IMR-90 (cell line): ENCODE data around the gene PITPNM1. TPM values are rescaled to one million over a fixed set of nuclear protein-coding genes. Genes with fewer than 3 reads are reported as not detected.

Experiments used
- ATAC-seq: fragments of 200-7000 bp; cut with Tn5 transposase; 2 replicates; pipeline ENCODE4 v1.9.1; 2020; ENCODE audit warnings: low read depth, mild to moderate bottlenecking, moderate library complexity
- BruUV-seq: library from RNA; stranded (reverse); fragments of 400-500 nt; replicated peaks from 2 replicates; lab custom pipeline; 2021; lab: Mats Ljungman, UMichigan
- CTCF ChIA-PET: fragments of 300-600 bp; formaldehyde crosslinking; extraction: SDS; loops from one replicate; lab custom pipeline; 2021; ENCODE audit warnings: antibody characterized with exemption; lab: Yijun Ruan, JAX
- POLR2A ChIA-PET: fragments of 300-600 bp; sonication (Branson Sonifier 250); formaldehyde crosslinking; loops from one replicate; lab custom pipeline; 2022; ENCODE audit warnings: antibody characterized with exemption; ENCODE audit not compliant: unreplicated experiment; lab: Charles Lee
- DNase-seq: peaks from one replicate; pipeline ENCODE4 v3.0.0; 2013
- H2AFZ ChIP-seq: replicated peaks from 2 replicates; pipeline ENCODE3; 2013; ENCODE audit warnings: low read length, mild to moderate bottlenecking; ENCODE audit not compliant: poor library complexity
- H2AK5ac ChIP-seq: 2 replicates; pipeline ENCODE4 v1.6.1; 2013; ENCODE audit warnings: low read depth, low read length, inconsistent platforms
- H2AK9ac ChIP-seq: replicated peaks from 2 replicates; pipeline ENCODE3; 2013; ENCODE audit warnings: mild to moderate bottlenecking, low read depth, low read length, moderate library complexity; ENCODE audit not compliant: poor library complexity
- H2BK120ac ChIP-seq: 2 replicates; pipeline ENCODE4 v1.6.1; 2013; ENCODE audit warnings: low read depth, low read length, inconsistent platforms
- H2BK15ac ChIP-seq: 3 replicates; pipeline ENCODE4 v1.6.1; 2013; ENCODE audit warnings: low read depth, low read length, inconsistent platforms
- H2BK20ac ChIP-seq: 2 replicates; pipeline ENCODE4 v1.6.1; 2013; ENCODE audit warnings: low read depth, mild to moderate bottlenecking, inconsistent platforms, low read length, moderate library complexity
- H2BK5ac ChIP-seq: 2 replicates; pipeline ENCODE4 v1.6.1; 2013; ENCODE audit warnings: mild to moderate bottlenecking, low read depth, low read length, inconsistent platforms; ENCODE audit not compliant: poor library complexity, severe bottlenecking
- H3K14ac ChIP-seq: replicated peaks from 2 replicates; pipeline ENCODE4 v1.6.1; 2013; ENCODE audit warnings: low read depth, low read length, inconsistent platforms
- H3K18ac ChIP-seq: 2 replicates; pipeline ENCODE4 v1.6.1; 2013; ENCODE audit warnings: low read depth, low read length, control low read depth
- H3K23ac ChIP-seq: 2 replicates; pipeline ENCODE4 v1.6.1; 2013; ENCODE audit warnings: low read depth, low read length, inconsistent platforms
- H3K27ac ChIP-seq: 2 replicates; pipeline ENCODE4 v1.5.1; 2013; ENCODE audit warnings: mild to moderate bottlenecking, control low read depth, low read length; ENCODE audit not compliant: insufficient read depth
- H3K27me3 ChIP-seq: 2 replicates; pipeline ENCODE4 v1.6.1; 2013; ENCODE audit warnings: low read length; ENCODE audit not compliant: control insufficient read depth, insufficient read depth
- H3K36me3 ChIP-seq: 2 replicates; pipeline ENCODE4 v1.6.1; 2013; ENCODE audit warnings: low read length, mixed read lengths; ENCODE audit not compliant: control insufficient read depth, insufficient read depth
- H3K4ac ChIP-seq: 2 replicates; pipeline ENCODE4 v1.6.1; 2013; ENCODE audit warnings: low read depth, low read length, inconsistent platforms
- H3K4me1 ChIP-seq: 2 replicates; pipeline ENCODE4 v1.6.1; 2013; ENCODE audit warnings: low read length, mixed read lengths; ENCODE audit not compliant: control insufficient read depth, insufficient read depth
- H3K4me2 ChIP-seq: 2 replicates; pipeline ENCODE4 v1.6.1; 2013; ENCODE audit warnings: low read depth, mild to moderate bottlenecking, control low read depth, low read length, moderate library complexity
- H3K4me3 ChIP-seq: 2 replicates; pipeline ENCODE4 v1.5.1; 2013; ENCODE audit warnings: low read depth, mild to moderate bottlenecking, control low read depth, low read length, moderate library complexity; ENCODE audit not compliant: insufficient read depth
- H3K56ac ChIP-seq: 2 replicates; pipeline ENCODE4 v1.6.1; 2013; ENCODE audit warnings: low read length, inconsistent platforms; ENCODE audit not compliant: insufficient read depth; ENCODE audit errors: extremely low read depth
- H3K79me1 ChIP-seq, 2 experiments: 2 replicates each; pipeline ENCODE4 v1.6.1; 2013; ENCODE audit warnings: low read length in 2 of 2, inconsistent platforms in 1 of 2, low read depth in 1 of 2
- H3K9ac ChIP-seq: 2 replicates; pipeline ENCODE4 v1.6.1; 2013; ENCODE audit warnings: low read depth, low read length, control low read depth
- H3K9me1 ChIP-seq: 2 replicates; pipeline ENCODE4 v1.6.1; 2013; ENCODE audit warnings: low read length, inconsistent platforms; ENCODE audit not compliant: insufficient read depth
- H3K9me3 ChIP-seq: 2 replicates; pipeline ENCODE4 v1.6.1; 2013; ENCODE audit warnings: low read length; ENCODE audit not compliant: control insufficient read depth, insufficient read depth
- H4K20me1 ChIP-seq: 2 replicates; pipeline ENCODE4 v1.6.1; 2013; ENCODE audit warnings: low read length, inconsistent platforms; ENCODE audit not compliant: insufficient read depth
- H4K5ac ChIP-seq: 2 replicates; pipeline ENCODE4 v1.6.1; 2013; ENCODE audit warnings: mild to moderate bottlenecking, low read depth, low read length, control low read depth
- H4K8ac ChIP-seq, 2 experiments: 2 replicates each; pipeline ENCODE4 v1.6.1; 2013; ENCODE audit warnings: low read depth in 2 of 2, low read length in 2 of 2, control low read depth in 1 of 2, inconsistent platforms in 1 of 2
- H4K91ac ChIP-seq: 2 replicates; pipeline ENCODE4 v1.6.1; 2013; ENCODE audit warnings: low read depth, low read length, inconsistent platforms; ENCODE audit not compliant: insufficient read depth
- BHLHE40 ChIP-seq: fragments of 150-350 bp; IDR thresholded peaks from 2 replicates; pipeline ENCODE4 v1.6.1; 2016; ENCODE audit warnings: mild to moderate bottlenecking, low read depth, low read length
- CEBPB ChIP-seq: IDR thresholded peaks from 2 replicates; pipeline ENCODE4 v1.6.1; 2012; ENCODE audit warnings: low read depth, low read length, improper control_type of control experiment
- CHD1 ChIP-seq: IDR thresholded peaks from 2 replicates; pipeline ENCODE4 v1.6.1; 2012; ENCODE audit warnings: low read depth, low read length, improper control_type of control experiment
- FOS ChIP-seq: fragments of 150-350 bp; IDR thresholded peaks from 2 replicates; pipeline ENCODE4 v1.6.1; 2016; ENCODE audit warnings: low read depth, low read length
- MAFK ChIP-seq: IDR thresholded peaks from 2 replicates; pipeline ENCODE4 v1.6.1; 2012; ENCODE audit warnings: low read depth, low read length, improper control_type of control experiment
- MAZ ChIP-seq: IDR thresholded peaks from 2 replicates; pipeline ENCODE4 v1.6.1; 2012; ENCODE audit warnings: low read depth, mild to moderate bottlenecking, low read length, improper control_type of control experiment, moderate library complexity, borderline replicate concordance
- MXI1 ChIP-seq: IDR thresholded peaks from 2 replicates; pipeline ENCODE4 v1.6.1; 2012; ENCODE audit warnings: low read depth, mild to moderate bottlenecking, low read length, moderate library complexity, borderline replicate concordance
- NFE2L2 ChIP-seq: fragments of 150-350 bp; IDR thresholded peaks from 2 replicates; pipeline ENCODE4 v1.6.1; 2016; ENCODE audit warnings: low read depth, mild to moderate bottlenecking, low read length
- POLR2A ChIP-seq: IDR thresholded peaks from 2 replicates; pipeline ENCODE4 v1.6.1; 2012; ENCODE audit warnings: mild to moderate bottlenecking, low read depth, low read length
- RAD21 ChIP-seq: IDR thresholded peaks from 2 replicates; pipeline ENCODE4 v1.6.1; 2012; ENCODE audit warnings: low read length, improper control_type of control experiment
- RCOR1 ChIP-seq: IDR thresholded peaks from 2 replicates; pipeline ENCODE4 v1.6.1; 2012; ENCODE audit warnings: mild to moderate bottlenecking, low read length, improper control_type of control experiment; ENCODE audit not compliant: insufficient replicate concordance
- RFX5 ChIP-seq: IDR thresholded peaks from 2 replicates; pipeline ENCODE4 v1.8.0; 2012; ENCODE audit warnings: low read depth, mild to moderate bottlenecking, low read length, moderate library complexity
- SMC3 ChIP-seq: fragments of 150-350 bp; IDR thresholded peaks from 2 replicates; pipeline ENCODE4 v1.6.1; 2016; ENCODE audit warnings: low read depth, mild to moderate bottlenecking, antibody characterized with exemption, low read length, moderate library complexity
- WGBS, 2 experiments: methylation state at CpG; one replicate each; pipeline versions ENCODE4 v1.1.5 to v1.1.7; 2013; ENCODE audit warnings: missing lambda C conversion rate in 2 of 2; ENCODE audit not compliant: insufficient read length in 1 of 2; ENCODE audit errors: extremely low coverage in 2 of 2; 5-methylcytosine and 5-hydroxymethylcytosine counted together
- dilution Hi-C: fragments of 300-500 bp; cut with HindIII; formaldehyde crosslinking; loops from one replicate; pipeline ENCODE4 v1.14.3; 2018; ENCODE audit warnings: low sequenced_read_pairs; ENCODE audit not compliant: unreplicated experiment
- in situ Hi-C: fragments of 300-500 bp; cut with MboI; formaldehyde crosslinking; loops from 3 replicates; pipeline ENCODE4 v1.14.3; 2019; ENCODE audit warnings: low sequenced_read_pairs, inconsistent platforms, mixed read lengths
- intact Hi-C: fragments of 100-400 bp; cut with micrococcal nuclease; formaldehyde crosslinking; loops from 2 replicates; pipeline ENCODE4 v1.10.0; 2022
- polyA plus RNA-seq, 3 experiments: library from polyadenylated mRNA; depleted of rRNA; stranded (reverse); fragments of >200 nt; gene quantifications; 2 replicates each; pipeline ENCODE4 v1.2.3, GENCODE V29; 2012; ENCODE audit warnings: low replicate concordance in 1 of 3
- total RNA-seq: library from RNA; depleted of rRNA; stranded (reverse); fragments of >200 nt; gene quantifications from 2 replicates; pipeline ENCODE4 v1.2.3, GENCODE V29; 2012
- TF ChIP-seq, protein P1 (sequence below): fragments of 150-350 bp; IDR thresholded peaks from 2 replicates; pipeline ENCODE4 v1.6.1; 2017; ENCODE audit warnings: mild to moderate bottlenecking, antibody characterized with exemption, low read length, low read depth
- TF ChIP-seq, protein P2 (sequence below): fragments of 150-350 bp; IDR thresholded peaks from 2 replicates; pipeline ENCODE4 v1.6.1; 2016; ENCODE audit warnings: low read depth, mild to moderate bottlenecking, low read length, moderate library complexity, borderline replicate concordance
- TF ChIP-seq, protein P3 (sequence below): conservative IDR thresholded peaks from 2 replicates; pipeline ENCODE4 v1.5.1; 2012; ENCODE audit warnings: mild to moderate bottlenecking, low read depth, low read length, improper control_type of control experiment

Gene PITPNM1
- total and polyA plus RNA-seq, 2 of the 4 experiments (the other 2 are of a cell fraction) = 5.0 to 15.4 TPM

DNA sequence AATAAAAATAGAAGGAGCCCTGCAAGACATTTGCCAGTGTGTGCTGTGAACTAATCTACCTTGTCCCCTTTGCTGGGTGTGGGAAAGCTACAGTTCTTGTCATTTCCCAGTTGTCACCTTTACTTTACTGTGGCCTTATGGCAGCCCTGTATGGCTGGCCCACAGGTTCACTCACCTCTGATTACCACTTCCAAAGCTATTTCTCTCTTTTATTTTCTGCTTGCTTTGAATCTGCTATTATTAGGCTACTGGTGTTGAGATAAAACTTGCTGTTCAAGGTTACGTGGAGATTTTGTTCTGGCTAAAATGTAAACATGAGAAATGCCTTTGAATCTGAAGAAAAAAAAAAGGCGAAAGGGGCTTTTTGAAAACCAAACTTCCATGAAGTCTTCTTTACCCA, 27.7 kb upstream of the PITPNM1 start:
- in situ Hi-C loops = no loop called here
- intact Hi-C loops = no loop called here
- CTCF ChIA-PET = no interaction called here
- H3K36me3 ChIP-seq = no peaks in the 10 kb centered on the region
- TF ChIP-seq SMC3 (no peak), MAFK (no peak), CEBPB (no peak), BHLHE40 (no peak), RCOR1 (no peak), FOS (no peak), RAD21 (no peak), MAZ (no peak), NFE2L2 (no peak), CHD1 (no peak), POLR2A (no peak), MXI1 (no peak), RFX5 (no peak)
- TF ChIP-seq, protein P1, sequence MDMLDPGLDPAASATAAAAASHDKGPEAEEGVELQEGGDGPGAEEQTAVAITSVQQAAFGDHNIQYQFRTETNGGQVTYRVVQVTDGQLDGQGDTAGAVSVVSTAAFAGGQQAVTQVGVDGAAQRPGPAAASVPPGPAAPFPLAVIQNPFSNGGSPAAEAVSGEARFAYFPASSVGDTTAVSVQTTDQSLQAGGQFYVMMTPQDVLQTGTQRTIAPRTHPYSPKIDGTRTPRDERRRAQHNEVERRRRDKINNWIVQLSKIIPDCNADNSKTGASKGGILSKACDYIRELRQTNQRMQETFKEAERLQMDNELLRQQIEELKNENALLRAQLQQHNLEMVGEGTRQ = no peak
- TF ChIP-seq, protein P2, sequence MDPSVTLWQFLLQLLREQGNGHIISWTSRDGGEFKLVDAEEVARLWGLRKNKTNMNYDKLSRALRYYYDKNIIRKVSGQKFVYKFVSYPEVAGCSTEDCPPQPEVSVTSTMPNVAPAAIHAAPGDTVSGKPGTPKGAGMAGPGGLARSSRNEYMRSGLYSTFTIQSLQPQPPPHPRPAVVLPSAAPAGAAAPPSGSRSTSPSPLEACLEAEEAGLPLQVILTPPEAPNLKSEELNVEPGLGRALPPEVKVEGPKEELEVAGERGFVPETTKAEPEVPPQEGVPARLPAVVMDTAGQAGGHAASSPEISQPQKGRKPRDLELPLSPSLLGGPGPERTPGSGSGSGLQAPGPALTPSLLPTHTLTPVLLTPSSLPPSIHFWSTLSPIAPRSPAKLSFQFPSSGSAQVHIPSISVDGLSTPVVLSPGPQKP = no peak
- TF ChIP-seq, protein P3, sequence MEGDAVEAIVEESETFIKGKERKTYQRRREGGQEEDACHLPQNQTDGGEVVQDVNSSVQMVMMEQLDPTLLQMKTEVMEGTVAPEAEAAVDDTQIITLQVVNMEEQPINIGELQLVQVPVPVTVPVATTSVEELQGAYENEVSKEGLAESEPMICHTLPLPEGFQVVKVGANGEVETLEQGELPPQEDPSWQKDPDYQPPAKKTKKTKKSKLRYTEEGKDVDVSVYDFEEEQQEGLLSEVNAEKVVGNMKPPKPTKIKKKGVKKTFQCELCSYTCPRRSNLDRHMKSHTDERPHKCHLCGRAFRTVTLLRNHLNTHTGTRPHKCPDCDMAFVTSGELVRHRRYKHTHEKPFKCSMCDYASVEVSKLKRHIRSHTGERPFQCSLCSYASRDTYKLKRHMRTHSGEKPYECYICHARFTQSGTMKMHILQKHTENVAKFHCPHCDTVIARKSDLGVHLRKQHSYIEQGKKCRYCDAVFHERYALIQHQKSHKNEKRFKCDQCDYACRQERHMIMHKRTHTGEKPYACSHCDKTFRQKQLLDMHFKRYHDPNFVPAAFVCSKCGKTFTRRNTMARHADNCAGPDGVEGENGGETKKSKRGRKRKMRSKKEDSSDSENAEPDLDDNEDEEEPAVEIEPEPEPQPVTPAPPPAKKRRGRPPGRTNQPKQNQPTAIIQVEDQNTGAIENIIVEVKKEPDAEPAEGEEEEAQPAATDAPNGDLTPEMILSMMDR = no peak
- BruUV-seq = no TSS peak
- no peak overlapping the region for H3K18ac ChIP-seq
- H2BK5ac ChIP-seq = no peak overlapping the region
- no peaks in the 10 kb centered on the region for H3K9me1 ChIP-seq
- H3K4me3 ChIP-seq = no peak overlapping the region
- no peaks in the 10 kb centered on the region for H3K27me3 ChIP-seq
- H3K4me1 ChIP-seq = no peaks in the 10 kb centered on the region
- no peaks in the 10 kb centered on the region for H3K79me1 ChIP-seq
- H4K8ac ChIP-seq = no peak overlapping the region
- H3K27ac ChIP-seq = no peak overlapping the region
- no peak overlapping the region for H2BK20ac ChIP-seq
- no peak overlapping the region for H2AFZ ChIP-seq
- dilution Hi-C loops = no loop called here
- ATAC-seq (no peak), DNase-seq (no peak)
- no peak overlapping the region for H3K23ac ChIP-seq
- no peak overlapping the region for H4K5ac ChIP-seq
- no peak overlapping the region for H2AK9ac ChIP-seq
- no CpG with 5 or more reads among the region's 2 CpGs for WGBS, 2 experiments
- peaks cover 16% of the 10 kb centered on the region for H3K9me3 ChIP-seq
- H2BK120ac ChIP-seq = no peak overlapping the region
- no peak overlapping the region for H4K91ac ChIP-seq
- POLR2A ChIA-PET = no interaction called here
- no peaks in the 10 kb centered on the region for H4K20me1 ChIP-seq
- no peak overlapping the region for H3K14ac ChIP-seq
- no peak overlapping the region for H2BK15ac ChIP-seq
- no peak overlapping the region for H3K4me2 ChIP-seq
- no peak overlapping the region for H3K9ac ChIP-seq
- H3K56ac ChIP-seq = no peak overlapping the region
- H2AK5ac ChIP-seq = no peak overlapping the region
- H3K4ac ChIP-seq = no peak overlapping the region
